ENCODE data around the gene SEMA4D. TPM values are rescaled to one million over a fixed set of nuclear protein-coding genes. Genes with fewer than 3 reads are reported as not detected.

The SEMA4D gene
- total RNA-seq, 1 donor = 0.72 TPM

GRCh38 chr9:89526667-89527066 is 28.8 kb upstream of the SEMA4D start:
- Histone ChIP-seq H3K27ac (ENCODE audit: low read depth, low read length) (no peak overlapping the region), H3K27me3 (ENCODE audit: insufficient read depth, low read length) (no peaks in the 10 kb centered on the region), H3K9me3 (ENCODE audit: low read depth, low read length) (no peaks in the 10 kb centered on the region), H3K4me1 (ENCODE audit: insufficient read depth, low read length) (no peaks in the 10 kb centered on the region), H4K20me1 (ENCODE audit: insufficient read depth, low read length) (no peaks in the 10 kb centered on the region), H3K4me2 (ENCODE audit: insufficient read depth, low read length) (no peak overlapping the region), H3K79me2 (ENCODE audit: insufficient read depth, low read length) (no peaks in the 10 kb centered on the region), H3K36me3 (ENCODE audit: insufficient read depth, low read length) (no peaks in the 10 kb centered on the region), H2AFZ (ENCODE audit: low read length) (no peak overlapping the region), H3K4me3 (ENCODE audit: insufficient read depth, low read length) (no peak overlapping the region)
- no peak for TF ChIP-seq CTCF (IDR thresholded peaks at IDR 0.05; ENCODE audit: extremely low read depth, low read depth, low read length)
- no peak for DNase-seq (ENCODE audit: insufficient read length, low spot score, missing footprints)

- H3K4me3 ChIP-seq (ENCODE audit: insufficient read depth, low read length) = no peak overlapping the region
- no peaks in the 10 kb centered on the region for H3K27me3 ChIP-seq (ENCODE audit: insufficient read depth, low read length)
- no peak overlapping the region for H3K27ac ChIP-seq (ENCODE audit: low read depth, low read length)
- peak; percentile 47 for DNase-seq (ENCODE audit: insufficient read length, low spot score, missing footprints)
- no peaks in the 10 kb centered on the region for H3K4me1 ChIP-seq (ENCODE audit: insufficient read depth, low read length)
- H3K79me2 ChIP-seq (ENCODE audit: insufficient read depth, low read length) = no peaks in the 10 kb centered on the region
- no peaks in the 10 kb centered on the region for H3K36me3 ChIP-seq (ENCODE audit: insufficient read depth, low read length)
- TF ChIP-seq CTCF (IDR thresholded peaks at IDR 0.05; ENCODE audit: extremely low read depth, low read depth, low read length) = no peak
- H2AFZ ChIP-seq (ENCODE audit: low read length) = no peak overlapping the region
- H4K20me1 ChIP-seq (ENCODE audit: insufficient read depth, low read length) = no peaks in the 10 kb centered on the region
- H3K4me2 ChIP-seq (ENCODE audit: insufficient read depth, low read length) = no peak overlapping the region
- no peaks in the 10 kb centered on the region for H3K9me3 ChIP-seq (ENCODE audit: low read depth, low read length)
Measured at GRCh38 chr9:89525446-89526374, 27.8 kb upstream of the SEMA4D start.

- Histone ChIP-seq H4K20me1 (ENCODE audit: insufficient read depth, low read length) (no peaks in the 10 kb centered on the region), H3K4me2 (ENCODE audit: insufficient read depth, low read length) (no peak overlapping the region), H3K27ac (ENCODE audit: low read depth, low read length) (no peak overlapping the region), H3K79me2 (ENCODE audit: insufficient read depth, low read length) (no peaks in the 10 kb centered on the region), H3K4me1 (ENCODE audit: insufficient read depth, low read length) (no peaks in the 10 kb centered on the region), H3K36me3 (ENCODE audit: insufficient read depth, low read length) (no peaks in the 10 kb centered on the region), H3K9me3 (ENCODE audit: low read depth, low read length) (no peaks in the 10 kb centered on the region), H3K27me3 (ENCODE audit: insufficient read depth, low read length) (no peaks in the 10 kb centered on the region), H2AFZ (ENCODE audit: low read length) (no peak overlapping the region), H3K4me3 (ENCODE audit: insufficient read depth, low read length) (no peak overlapping the region)
- DNase-seq (ENCODE audit: insufficient read length, low spot score, missing footprints) = no peak
- no peak for TF ChIP-seq CTCF (IDR thresholded peaks at IDR 0.05; ENCODE audit: extremely low read depth, low read depth, low read length)
Measured at GRCh38 chr9:89524963-89525362, 27.1 kb upstream of the SEMA4D start.

GRCh38 chr9:89523948-89524347 is 26.0 kb upstream of the SEMA4D start:
- Histone ChIP-seq H3K4me1 (ENCODE audit: insufficient read depth, low read length) (no peaks in the 10 kb centered on the region), H3K4me2 (ENCODE audit: insufficient read depth, low read length) (no peak overlapping the region), H3K27me3 (ENCODE audit: insufficient read depth, low read length) (no peaks in the 10 kb centered on the region), H3K36me3 (ENCODE audit: insufficient read depth, low read length) (no peaks in the 10 kb centered on the region), H3K4me3 (ENCODE audit: insufficient read depth, low read length) (no peak overlapping the region), H3K9me3 (ENCODE audit: low read depth, low read length) (no peaks in the 10 kb centered on the region), H2AFZ (ENCODE audit: low read length) (no peak overlapping the region), H4K20me1 (ENCODE audit: insufficient read depth, low read length) (no peaks in the 10 kb centered on the region), H3K79me2 (ENCODE audit: insufficient read depth, low read length) (no peaks in the 10 kb centered on the region), H3K27ac (ENCODE audit: low read depth, low read length) (no peak overlapping the region)
- TF ChIP-seq CTCF (IDR thresholded peaks at IDR 0.05; ENCODE audit: extremely low read depth, low read depth, low read length) = no peak
- DNase-seq (ENCODE audit: insufficient read length, low spot score, missing footprints) = no peak

Data from osteoblast (primary cell).